ENCODE results near the gene SMIM13.
"Not testable (repeated sequence)": the region's sequence is repeated elsewhere in the genome, so short reads cannot be mapped to it uniquely, and the experiment has no call there.

The SMIM13 gene

DNA sequence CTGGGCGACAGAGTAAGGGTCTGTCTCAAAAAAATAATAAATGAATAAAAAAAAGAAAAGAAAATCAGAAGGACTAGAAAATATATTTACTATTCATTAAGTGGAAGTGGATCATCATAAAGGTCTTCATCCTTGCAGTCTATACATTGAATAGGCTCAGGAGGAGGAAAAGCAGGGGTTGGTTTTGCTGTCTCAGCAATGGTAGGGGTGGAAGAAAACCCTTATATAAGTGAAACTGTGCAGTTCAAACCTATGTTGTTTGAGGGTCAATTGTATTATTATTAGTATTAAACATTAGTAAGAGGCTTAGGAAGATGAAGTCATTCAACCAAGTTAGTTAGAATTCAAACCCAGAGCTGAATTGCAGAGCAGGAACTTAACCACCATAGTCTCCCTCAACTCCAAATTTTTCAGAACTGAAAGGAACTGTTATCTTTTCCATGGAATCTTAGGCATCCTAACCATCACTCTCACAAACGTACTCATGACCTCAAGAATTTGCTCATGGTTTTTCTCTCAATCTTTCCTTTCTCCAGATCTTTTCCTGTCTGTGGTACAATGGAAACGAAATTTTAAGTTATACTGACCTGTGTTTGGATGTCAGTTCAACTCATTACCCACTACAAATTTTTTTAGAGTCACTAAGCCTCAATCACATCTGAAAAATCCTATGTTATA, 7.7 kb upstream of the SMIM13 start:
- FAIRE-seq: no peak

DNA sequence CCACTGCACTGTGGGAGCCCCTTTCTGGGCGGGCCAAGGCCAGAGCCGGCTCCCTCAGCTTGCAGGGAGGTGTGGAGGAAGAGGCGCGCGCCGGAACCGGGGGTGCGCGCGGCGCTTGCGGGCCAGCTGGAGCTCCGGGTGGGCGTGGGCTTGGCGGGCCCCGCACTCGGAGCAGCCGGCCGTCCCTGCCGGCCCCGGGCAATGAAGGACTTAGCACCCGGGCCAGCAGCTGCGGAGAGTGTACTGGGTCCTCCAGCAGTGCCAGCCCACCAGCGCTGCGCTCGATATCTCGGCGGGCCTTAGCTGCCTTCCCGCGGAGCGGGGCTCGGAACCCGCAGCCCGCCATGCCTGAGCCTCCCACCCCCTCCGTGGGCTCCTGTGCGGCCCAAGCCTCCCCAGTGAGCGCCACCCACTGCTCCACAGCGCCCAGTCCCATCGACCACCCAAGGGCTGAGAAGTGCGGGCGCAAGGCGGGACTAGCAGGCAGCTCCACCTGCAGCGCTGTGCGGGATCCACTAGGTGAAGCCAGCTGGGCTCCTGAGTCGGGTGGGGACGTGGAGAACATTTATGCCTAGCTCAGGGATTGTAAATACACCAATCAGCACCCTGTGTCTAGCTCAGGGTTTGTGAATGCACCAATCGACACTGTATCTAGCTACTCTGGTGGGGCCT, 6.4 kb upstream of the SMIM13 start:
- FAIRE-seq: not testable (repeated sequence)

DNA sequence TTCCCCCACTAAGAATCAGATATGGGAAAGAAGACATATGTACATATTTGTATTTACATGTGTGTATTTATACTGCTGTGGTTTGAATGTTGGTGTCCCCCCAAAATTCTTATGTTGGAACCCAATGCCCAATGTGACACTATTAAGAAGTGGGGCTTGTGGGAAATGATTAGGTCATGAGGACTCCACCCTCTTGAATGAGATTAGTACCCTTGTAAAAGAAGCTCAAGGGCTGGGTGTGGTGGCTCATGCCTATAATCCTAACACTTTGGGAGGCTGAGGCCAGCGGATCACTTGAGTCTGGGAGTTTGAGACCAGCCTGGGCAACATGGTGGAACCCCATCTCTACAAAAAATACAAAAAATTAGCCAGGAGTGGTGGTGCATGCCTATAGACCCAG, 3.9 kb upstream of the SMIM13 start:
- no peak for FAIRE-seq

DNA sequence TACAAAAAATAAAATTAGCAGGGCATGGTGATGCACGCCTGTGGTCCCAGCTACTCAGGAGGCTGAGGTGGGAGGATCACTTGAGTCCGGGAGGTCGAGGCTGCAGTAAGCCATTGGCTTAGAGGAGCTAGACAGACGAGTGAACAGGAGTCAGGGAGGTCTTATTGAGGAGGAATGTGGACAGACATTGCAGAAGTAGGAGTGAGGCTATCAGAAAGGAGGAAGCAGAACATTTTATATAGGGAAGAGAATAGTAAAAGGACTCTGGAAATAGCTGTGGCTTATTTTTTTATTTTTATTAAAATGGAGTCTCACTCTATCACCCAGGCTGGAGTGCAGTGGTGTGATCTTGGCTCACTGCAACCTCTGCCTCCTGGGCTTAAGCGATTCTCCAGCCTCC, 2.5 kb upstream of the SMIM13 start:
- FAIRE-seq: not testable (repeated sequence)

DNA sequence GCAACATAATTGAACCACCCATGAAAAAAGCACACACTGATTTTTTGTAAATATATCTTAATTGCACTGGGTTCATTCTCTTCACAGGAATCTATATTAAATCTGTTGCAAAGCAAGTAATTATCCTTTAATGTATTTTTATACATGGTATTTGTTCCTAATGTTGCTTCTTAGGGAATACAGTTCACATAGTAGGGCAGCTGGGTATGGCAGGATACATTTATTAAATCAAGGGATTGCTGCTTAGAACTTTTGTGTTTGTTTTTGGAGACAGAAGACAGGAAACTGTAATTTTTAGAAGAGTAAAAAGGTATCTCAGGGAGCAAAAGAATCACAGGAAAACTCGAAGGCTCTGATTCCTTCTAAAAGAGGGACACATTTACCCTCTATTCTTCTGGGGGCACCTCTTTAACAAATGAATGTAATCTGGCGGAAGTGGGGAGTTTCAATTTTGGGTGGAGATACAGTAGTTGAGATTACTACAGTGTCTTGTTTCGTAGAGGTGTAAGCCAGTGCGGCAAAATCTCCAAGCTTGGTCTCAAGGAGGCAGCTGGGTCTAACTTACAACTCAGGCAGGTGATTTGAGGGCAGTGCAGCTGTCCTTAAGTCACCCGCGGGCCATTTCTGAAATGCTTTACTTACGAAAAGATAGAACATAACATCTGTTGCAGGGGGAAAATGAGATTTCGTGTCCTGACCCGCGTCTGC, 812 bp upstream of the SMIM13 start:
- FAIRE-seq: no peak

DNA sequence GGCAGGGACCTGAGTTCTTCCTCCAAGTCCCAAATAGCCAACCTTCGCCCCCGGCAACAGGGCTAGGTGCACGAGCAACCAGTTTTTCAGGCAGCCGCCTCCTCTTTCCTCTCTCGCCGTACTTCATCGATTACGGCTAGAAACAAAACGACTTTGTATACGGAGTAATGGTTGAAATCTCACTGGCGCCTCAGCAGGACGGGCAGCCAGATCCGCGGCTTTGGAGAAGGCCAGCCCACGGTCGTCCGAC, 333 bp upstream of the SMIM13 start:
- no peak for FAIRE-seq

DNA sequence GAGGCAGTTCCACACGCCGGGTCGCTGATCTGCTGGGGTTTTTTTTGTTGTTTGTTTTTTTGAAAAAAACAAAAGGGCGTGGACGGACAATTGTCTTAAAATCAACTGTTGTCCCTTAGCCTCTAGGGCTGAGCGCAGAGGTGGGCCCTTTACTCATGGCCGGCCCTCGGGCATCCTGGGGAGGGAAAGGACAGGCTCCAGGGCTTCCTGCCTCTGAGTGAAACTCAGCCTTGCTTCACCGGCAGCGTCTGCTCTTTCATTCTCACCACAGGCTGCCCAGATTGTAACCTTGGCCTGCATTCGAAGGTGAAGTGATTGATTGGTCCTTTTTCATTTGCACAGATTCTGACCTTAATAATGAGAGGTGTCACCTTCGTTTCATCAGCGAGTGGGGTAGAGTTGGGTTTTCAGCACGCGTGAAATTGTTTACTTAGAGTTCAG, 797 bp downstream of the SMIM13 start:
- FAIRE-seq: no peak

DNA sequence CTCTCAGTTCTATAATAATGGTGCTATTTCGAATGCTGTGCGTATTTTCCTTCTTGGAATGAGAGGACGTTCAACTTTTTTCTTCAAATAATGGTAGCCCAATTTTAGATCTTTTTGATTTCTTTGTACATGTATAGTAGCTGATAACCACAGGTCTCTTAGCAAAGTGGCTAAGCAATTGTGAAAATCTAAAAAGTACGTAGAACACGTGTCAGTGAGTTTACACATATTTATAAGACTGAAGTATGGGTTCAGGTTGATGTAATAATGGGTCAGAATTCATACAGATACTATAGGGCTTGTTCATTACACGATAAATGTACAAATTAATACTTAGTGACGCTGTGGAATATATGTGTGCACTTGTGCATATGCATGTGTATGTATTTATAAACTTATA, 1.3 kb downstream of the SMIM13 start:
- FAIRE-seq: no peak

DNA sequence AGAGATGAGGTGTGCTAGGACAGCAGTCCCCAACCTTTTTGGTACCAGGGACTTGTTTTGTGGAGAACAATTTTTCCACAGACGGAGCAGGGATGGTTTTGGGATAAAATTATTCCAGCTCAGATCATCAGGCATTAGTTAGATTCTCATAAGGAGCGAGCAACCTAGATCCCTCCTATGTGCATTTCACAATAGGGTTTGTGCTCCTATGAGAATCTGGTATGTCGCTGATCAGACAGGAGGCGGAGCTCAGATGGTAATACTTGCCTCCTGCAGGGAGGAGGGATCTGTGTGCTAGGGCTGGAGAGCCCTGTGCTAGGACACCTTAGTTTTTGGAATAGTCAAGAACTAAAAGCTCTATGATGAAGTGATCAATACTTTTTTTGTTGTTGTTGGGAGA, 2.5 kb downstream of the SMIM13 start:
- no peak for FAIRE-seq

DNA sequence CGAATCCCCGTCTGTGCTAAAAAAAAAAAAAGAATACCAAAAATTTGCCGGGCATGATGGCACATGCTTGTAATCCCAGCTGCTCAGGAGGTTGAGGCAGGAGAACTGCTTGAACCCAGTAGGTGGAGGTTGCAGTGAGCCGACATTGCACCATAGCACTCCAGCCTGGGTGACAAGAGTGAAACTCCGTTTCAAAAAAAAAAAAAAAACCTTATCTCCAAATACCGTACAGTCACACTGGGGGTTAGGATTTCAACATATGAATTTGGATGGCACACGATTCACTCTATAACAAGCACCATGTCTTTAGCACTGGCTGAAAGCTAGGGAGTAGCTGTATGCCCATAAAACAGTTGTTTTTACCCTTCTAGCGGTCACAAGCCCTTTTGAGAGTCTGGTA, 3.8 kb downstream of the SMIM13 start:
- FAIRE-seq: no peak

DNA sequence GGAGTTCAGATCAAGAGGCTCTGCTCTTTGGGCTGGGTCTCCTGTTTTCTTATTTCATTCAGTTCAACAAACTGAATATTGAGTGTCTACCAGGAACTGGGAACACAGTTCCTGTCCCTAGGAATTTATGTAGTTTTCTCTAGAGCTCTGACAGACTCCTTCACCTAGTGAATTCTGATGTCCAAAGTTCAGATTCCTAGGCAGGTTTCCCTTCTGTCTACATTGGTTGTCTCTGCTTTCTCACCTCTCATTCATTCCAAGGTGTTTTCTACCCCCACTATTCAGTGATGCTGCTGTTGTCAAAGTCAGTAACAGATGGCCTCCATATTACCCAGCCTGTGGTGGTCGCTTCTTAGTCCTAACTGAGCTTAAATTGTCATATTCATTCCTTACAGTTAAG, 4.4 kb downstream of the SMIM13 start:
- no peak for FAIRE-seq

DNA sequence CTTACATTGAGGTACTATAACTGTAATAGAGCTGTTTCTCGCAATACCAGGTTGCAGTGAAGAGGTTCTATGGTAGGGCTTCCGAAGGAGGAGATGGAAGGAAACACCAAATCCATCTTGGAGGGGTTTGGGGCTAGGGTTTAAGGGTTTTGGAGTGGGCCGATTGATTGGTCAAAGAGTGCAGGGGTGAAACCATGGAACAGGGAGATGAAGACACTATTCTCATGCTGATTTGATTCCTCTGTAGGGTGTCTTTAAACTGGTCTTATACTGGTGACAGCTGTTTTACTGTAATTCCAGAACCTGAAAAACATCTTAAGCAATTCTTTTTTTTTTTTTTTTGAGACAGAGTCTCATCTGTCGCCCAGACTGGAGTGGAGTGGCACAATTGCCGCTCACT, 7.8 kb downstream of the SMIM13 start:
- FAIRE-seq: no peak

DNA sequence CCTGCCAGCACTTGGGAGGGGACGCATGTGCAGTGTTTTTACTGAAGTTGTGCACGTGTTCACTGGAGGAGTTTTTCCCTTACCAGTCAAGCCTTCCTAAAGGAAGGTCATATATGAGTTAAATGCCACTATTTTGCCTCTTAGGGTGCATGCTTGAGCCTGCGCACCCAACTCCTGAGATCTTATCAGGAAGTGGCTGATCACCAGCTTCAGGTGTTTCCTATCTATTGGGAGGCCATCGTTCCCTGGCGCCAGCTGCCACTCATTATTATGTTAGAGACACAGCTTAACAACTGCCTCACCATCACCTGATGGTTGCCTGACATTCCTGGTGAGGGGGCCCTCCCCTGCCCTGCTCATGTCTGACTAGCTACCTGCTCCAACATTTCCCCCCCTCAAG, 9.4 kb downstream of the SMIM13 start:
- no peak for FAIRE-seq

DNA sequence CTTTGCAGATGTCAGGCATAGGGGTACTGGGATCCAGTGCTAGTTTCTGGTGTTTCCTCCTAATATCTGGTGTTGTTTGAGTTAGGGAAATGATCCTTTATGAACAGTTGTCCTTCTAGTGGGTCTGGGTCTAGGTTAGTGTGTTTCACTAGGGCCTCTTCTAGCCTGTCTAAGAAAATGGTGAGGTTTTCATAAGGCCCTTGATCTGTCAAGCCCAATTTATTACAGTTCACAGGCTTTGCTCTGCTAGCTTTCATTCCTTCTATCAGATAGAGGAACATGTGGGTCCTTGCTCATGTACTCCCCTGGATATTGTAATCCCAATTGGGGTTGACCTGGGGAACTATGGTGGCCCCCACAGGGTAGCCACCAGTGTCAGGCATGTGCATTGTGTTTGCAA, 15.1 kb downstream of the SMIM13 start:
- no peak for FAIRE-seq

DNA sequence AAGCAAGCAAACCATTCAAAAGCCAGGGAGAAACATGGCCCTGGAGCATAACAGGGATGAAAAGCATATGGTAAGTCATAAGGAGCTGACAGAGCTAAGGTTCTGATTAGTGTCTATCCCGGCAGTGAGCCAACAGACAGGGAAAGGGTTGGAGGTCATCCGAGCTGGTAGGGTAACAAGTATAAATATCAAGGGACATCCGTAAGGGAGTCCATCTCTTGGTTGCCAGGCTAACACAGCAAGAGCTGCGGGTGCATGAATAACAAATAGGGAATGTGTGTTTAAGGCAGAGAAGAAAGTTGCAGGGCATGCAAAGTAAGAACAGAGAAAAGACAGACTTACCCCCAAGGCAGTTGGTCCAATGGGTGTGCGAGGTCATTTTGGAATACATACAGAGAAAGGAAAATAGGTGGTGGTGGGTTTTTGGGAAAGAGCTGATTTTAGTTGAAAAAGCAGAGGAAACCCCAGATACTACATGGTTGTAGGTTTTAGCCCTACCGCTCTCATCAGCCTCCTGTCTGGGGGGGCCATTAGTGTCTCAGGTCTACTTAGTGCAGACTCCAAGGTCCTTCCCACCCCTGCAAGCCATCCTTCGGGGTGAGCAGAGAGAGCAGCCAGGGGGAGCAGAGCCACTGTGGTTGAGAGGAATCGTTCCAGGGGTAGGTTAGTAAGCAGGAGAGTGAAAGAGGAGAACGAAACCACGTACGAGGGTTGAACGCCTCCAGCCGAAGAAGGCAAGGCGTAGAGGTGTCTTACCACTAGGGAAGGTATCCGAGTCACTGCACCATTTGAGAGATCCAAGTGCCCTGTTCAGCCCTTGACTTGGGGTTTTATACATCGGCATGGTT, 17.5 kb downstream of the SMIM13 start, which contains the start of gene ERVFRD-1:
ERVFRD-1 (minus strand) TSS at position 805 of the 848 bp plus-strand sequence. CDS start 6,415 bp downstream, outside the sequence.
- no peak for FAIRE-seq

DNA sequence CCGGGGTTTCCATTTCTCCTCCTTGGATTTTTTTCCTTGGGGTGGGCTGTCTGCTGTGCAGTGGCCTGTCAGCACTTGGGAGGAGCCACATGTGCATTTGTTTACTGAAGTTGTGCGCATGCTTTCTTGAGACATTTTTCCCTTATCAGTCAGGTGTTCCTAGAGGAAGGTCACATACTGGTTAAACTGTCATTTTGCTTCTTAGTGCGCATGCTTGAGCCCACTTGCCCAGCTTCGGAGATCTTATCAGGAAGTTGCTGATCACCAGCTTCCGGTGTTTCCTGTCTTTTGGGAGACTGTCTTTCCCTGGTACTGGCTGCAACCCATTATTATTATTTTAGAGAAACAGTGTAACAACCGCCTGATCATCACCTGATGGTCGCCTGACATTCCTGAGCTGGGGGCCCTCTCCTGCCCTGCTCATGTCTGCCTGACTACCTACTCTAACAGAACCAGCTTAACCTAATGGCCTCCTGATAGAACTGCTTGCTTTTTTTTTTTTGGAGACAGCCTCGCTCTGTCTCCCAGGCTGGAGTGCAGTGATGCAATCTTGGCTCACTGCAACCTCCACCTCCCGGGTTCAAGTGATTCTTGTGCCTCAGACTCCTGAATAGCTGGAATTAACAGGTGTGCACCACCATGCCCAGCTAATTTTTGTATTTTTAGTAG, 18.3 kb downstream of the SMIM13 start:
- no peak for FAIRE-seq

DNA sequence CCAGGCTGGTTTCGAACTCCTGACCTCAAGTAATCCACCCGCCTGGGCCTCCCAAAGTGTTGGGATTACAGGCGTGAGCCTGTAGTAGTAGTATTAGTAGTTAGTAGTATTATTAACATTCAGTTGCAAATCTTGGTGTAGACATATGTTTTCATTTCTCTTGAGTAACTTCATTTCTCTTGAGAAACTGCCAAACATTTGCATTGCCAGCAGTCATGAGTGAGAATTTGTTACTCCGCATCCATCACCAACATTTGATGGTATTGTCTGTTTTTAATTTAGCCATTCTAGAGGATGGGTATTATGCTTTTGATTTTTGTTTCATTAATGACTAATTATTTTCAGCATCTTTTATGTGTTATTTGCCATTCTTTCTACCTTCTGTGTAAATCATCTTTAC, 19.4 kb downstream of the SMIM13 start:
- no peak for FAIRE-seq

DNA sequence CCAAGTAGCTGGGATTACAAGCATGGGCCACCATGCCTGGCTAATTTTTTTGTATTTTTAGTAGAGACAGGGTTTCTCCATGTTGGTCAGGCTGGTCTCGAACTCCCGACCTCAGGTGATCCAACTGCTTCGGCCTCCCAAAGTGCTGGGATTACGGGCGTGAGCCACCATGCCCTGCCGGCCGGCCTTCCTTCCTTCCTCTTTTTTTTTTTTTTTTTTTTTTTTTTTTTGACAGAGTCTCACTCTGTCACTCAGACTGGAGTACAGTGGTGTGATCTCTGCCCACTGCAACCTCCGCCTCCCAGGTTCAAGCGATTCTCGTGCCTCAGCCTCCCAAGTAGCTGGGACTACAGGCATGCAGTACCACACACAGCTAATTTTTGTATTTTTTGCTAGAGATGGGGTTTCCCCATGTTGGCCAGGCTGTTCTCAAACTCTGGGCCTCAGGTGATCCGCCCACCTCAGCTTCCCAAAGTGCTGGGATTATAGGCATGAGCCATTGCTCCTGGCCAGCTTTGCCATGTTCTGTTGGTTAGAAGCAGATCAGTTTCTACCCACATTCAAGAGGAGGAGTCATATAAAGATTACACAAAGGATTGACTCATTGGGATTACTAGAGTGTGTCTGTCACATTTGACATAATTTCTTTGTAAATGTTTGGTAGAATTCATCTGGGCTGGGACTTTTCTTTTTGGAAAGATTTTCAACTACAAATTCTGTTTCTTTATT, 22.3 kb downstream of the SMIM13 start:
- not testable (repeated sequence) for FAIRE-seq

DNA sequence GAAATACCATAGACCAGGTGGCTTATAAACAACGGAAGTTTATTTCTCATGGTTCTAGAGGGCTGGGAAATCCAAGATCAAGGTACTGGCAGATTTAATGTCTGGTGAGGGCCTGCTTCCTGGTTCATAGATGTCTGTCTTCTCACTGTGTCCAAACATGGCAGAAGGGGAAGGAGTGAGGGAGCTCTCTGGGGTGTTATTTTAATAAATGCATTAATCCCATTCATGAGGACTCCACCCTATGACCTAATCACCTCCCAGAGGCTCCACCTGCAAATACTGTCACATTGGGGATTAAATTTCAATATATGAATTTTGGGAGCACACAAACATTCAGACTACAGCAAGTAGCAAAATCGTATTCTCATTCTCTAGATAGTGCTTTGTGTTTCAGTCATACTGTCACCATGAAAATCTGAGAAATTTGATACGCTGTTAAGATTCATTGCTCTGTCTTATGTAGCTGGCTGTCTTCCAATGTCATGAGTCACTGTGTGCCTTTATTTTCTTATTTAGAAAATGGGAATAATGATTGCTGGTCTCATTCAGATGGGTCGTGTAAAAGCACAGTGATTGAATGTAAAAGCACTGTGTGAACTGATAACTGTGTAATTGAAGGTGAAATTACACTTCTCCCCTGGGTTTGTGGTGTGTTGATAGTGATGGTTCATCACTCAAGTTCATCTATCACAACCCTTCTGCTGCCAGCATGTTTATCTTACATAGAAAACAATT, 26.8 kb downstream of the SMIM13 start:
- FAIRE-seq: no peak

DNA sequence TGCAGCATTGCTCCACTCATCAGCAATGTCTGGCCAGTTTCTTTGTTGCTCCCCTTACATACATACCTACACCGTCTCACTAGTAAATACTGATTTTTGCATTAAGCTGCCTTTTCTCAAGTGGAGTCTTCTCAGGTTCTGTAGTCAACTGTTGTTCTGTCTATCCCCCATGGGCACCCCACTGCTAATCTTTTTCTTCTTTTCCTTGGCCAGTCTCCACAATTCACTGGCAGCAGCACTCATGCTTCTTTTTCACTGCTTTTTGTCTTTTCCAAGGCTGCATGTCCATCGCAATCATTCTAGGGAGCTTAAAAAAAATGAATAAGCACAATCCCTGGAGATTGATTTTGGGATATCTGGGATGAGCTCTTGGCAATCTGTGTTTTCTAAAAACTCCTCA, 28.2 kb downstream of the SMIM13 start:
- FAIRE-seq: no peak

DNA sequence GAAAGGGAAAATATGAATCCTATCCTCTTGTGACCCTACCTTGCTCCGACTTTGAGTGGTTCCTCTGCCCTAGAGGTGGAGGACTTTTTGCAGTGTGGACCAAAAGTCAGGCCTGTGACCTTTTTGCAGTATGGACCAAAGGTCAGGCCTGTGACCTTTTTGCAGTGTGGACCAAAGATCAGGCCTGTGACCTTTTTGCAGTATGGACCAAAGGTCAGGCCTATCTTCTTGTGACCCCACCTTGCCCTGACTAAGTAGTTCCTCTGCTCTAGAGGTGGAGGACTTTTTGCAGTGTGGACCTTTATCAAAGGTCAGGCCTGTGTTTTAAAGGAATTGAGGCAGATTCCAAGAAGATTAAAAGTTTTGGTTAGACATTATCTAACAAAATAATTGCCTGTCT, 28.7 kb downstream of the SMIM13 start:
- FAIRE-seq: no peak

Measured in colon (tissue), 2 donors.